ENCODE data around the gene PCGF5.

DNA sequence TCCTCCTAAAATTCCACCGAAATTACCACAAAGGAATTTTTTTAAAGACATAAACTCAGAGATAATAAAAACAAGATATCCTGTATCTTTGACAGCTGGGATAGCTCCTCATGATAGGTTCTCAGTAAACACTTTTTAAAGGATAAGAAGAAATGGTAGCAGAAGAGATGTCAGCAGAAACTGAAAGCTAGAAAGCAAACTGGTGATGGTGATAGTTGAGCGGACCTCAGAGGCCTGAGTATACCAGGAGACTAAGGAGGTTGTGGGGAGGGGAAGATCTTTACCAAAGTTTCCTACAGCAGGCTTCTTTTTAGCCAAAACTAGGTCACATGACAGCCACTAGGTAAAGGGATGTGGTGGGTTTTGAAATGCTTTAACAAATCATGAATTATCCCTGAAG is 22.5 kb downstream of the PCGF5 start:
- TF ChIP-seq, protein P1, sequence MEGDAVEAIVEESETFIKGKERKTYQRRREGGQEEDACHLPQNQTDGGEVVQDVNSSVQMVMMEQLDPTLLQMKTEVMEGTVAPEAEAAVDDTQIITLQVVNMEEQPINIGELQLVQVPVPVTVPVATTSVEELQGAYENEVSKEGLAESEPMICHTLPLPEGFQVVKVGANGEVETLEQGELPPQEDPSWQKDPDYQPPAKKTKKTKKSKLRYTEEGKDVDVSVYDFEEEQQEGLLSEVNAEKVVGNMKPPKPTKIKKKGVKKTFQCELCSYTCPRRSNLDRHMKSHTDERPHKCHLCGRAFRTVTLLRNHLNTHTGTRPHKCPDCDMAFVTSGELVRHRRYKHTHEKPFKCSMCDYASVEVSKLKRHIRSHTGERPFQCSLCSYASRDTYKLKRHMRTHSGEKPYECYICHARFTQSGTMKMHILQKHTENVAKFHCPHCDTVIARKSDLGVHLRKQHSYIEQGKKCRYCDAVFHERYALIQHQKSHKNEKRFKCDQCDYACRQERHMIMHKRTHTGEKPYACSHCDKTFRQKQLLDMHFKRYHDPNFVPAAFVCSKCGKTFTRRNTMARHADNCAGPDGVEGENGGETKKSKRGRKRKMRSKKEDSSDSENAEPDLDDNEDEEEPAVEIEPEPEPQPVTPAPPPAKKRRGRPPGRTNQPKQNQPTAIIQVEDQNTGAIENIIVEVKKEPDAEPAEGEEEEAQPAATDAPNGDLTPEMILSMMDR (IDR thresholded peaks at IDR 0.05) = no peak
- TF ChIP-seq POLR2AphosphoS5 (IDR thresholded peaks at IDR 0.05) (no peak), EP300 (IDR thresholded peaks at IDR 0.05; ENCODE audit: low read depth) (no peak)

All from transverse colon (tissue), 4 donors.